Esophagus squamous epithelium (tissue), 4 donors: ENCODE measurements around the gene AFF4.

Experiments used
- CTCF ChIP-seq, 6 experiments: fragments of 450-650 bp in 4 of 6; fragments of 200-600 bp in 2 of 6; sonication (generic) in 2 of 6; IDR thresholded peaks; one replicate each; pipeline ENCODE4 v1.5.1; 2016 to 2019; ENCODE audit warnings: antibody characterized with exemption in 6 of 6, mild to moderate bottlenecking in 4 of 6, moderate library complexity in 4 of 6
- POLR2A ChIP-seq, 4 donors: fragments of 450-650 bp; IDR thresholded peaks; one replicate each; pipeline ENCODE4 v1.6.1; 2017; ENCODE audit warnings: antibody characterized with exemption in 4 of 4, mild to moderate bottlenecking in 4 of 4, moderate library complexity in 3 of 4

DNA sequence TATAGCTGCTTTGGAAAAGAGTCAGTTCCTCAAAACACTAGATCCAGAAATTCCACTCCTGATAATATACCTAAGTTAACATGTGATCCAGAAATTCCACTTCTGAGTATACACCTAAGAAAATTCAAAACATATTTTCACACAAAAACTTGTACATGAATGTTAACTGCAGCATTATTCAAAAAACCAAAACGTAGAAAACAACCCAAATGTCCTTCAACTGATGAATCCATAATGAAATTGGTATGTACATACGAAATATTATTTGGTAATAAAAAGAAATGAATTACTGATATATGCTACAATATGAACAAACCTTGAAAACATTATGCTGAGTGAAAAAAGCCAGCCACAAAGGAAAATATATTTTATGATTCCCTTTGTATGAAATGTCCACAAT is 16.5 kb upstream of the AFF4 start:
- TF ChIP-seq POLR2A (IDR thresholded peaks at IDR 0.05) (no peak), CTCF (IDR thresholded peaks at IDR 0.05) (no peak)
